ENCODE measurements around the gene RBBP6. TPM values are rescaled to one million over a fixed set of nuclear protein-coding genes. Genes with fewer than 3 reads are reported as not detected.

The RBBP6 gene
- total RNA-seq, 1 experiment from 2014 or later, result 54.9 TPM

DNA sequence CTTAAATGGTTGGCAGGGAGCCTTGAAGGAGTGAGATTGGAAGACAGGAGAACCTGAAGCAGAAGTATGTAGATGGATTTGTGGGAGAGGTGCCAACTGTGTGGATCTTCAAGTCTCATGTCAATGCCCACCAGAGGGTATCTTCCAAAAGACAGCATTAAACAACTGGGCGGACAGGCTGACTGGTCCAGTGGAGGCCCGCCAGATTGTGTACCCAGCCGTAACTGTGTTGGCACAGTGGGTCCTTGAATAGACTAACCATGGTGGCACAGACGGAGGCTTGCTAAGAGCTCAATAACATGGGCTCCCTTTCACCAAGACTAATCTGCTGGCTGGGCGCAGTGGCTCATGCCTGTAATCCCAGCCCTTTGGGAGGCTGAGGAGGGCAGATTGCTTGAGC is 24.2 kb upstream of the RBBP6 start:
- Histone ChIP-seq H3K4me1 (no peaks in the 10 kb centered on the region), H3K4me3 (no peak overlapping the region), H3K27me3 (no peaks in the 10 kb centered on the region), H3K27ac (no peak overlapping the region), H3K36me3 (no peaks in the 10 kb centered on the region), H3K9me3 (replicated peaks) (no peaks in the 10 kb centered on the region)
- DNase-seq, result no peak

DNA sequence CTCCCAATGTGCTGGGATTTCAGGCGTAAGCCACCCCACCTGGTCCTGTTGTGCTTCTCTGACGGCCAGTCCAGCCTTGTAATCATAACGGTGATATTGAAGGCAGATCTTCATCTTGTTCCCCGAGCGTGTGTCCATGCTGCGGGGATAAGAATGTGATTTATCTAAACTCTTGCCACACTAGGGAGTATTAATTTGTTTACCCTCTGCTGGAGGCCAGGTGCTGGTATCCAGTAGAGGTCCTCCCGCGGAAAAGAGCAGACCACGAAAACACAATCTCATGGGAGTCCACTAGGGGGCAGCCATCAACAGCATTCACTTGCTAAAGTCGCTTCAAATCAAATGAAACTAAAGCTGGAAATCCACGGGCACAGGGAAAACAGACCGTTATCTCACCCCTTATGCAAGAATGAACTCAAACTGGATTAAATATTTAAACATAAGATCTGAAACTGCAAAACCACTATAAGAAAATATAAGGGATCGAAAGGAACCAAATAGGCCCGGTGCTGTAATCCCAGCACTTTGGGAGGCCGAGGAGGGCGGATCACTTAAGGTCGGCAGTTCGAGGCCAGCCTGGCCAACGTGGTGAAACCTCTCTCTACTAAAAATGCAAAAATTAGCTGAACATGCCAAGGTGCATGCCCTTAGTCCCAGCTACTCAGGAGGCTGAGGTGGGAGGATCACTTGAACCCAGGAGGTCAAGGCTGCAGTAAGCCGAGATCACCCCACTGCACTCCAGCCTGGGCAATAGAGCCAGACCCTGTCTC is 22.3 kb upstream of the RBBP6 start:
- Histone ChIP-seq H3K4me3 (no peak overlapping the region), H3K4me1 (no peaks in the 10 kb centered on the region), H3K27ac (no peak overlapping the region), H3K9me3 (replicated peaks) (no peaks in the 10 kb centered on the region), H3K36me3 (no peaks in the 10 kb centered on the region), H3K27me3 (no peaks in the 10 kb centered on the region)
- peak; percentile 66 to 84 for DNase-seq

DNA sequence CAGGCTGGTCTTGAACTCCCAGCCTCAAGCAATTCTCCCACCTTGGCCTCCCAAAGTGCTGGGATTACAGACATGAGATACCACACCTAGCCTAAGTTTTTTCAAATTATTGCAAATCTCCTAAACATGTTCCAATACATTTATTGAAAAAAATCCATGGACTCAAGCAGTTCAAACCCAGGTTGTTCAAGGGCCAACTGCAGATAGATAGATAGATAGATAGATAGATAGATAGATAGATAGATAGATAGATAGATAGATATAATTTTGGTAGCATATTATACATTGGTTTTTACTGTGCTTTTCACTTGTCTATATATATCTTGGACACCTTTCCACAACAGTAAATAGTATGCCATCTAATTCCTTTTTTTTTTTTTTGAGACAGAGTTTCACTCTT is 20.9 kb upstream of the RBBP6 start:
- Histone ChIP-seq H3K9me3 (replicated peaks) (no peaks in the 10 kb centered on the region), H3K4me1 (no peaks in the 10 kb centered on the region), H3K4me3 (no peak overlapping the region), H3K27ac (no peak overlapping the region), H3K36me3 (no peaks in the 10 kb centered on the region), H3K27me3 (no peaks in the 10 kb centered on the region)
- DNase-seq, result no peak

DNA sequence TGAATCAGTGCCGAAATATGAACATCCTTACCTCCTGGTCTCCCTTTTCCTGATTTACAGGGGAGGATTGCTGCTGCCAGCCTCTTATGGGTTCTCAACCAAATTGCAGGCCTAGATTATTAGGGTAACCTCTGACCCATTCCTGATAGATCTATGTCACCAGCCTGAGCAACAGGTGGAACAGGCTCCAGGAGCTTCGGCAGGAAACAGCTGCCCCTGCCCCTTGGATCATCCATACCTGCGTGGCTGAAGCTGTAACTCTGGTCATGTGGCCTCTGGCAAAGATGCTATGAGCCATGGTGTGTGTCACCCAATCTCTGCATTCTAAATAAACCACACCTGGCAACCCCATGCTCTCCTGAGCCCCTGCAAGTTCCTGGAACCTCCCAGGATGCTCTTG is 18.4 kb upstream of the RBBP6 start:
- Histone ChIP-seq H3K36me3 (no peaks in the 10 kb centered on the region), H3K27ac (no peak overlapping the region), H3K27me3 (no peaks in the 10 kb centered on the region), H3K4me1 (no peaks in the 10 kb centered on the region), H3K4me3 (no peak overlapping the region), H3K9me3 (replicated peaks) (no peaks in the 10 kb centered on the region)
- no peak for DNase-seq

DNA sequence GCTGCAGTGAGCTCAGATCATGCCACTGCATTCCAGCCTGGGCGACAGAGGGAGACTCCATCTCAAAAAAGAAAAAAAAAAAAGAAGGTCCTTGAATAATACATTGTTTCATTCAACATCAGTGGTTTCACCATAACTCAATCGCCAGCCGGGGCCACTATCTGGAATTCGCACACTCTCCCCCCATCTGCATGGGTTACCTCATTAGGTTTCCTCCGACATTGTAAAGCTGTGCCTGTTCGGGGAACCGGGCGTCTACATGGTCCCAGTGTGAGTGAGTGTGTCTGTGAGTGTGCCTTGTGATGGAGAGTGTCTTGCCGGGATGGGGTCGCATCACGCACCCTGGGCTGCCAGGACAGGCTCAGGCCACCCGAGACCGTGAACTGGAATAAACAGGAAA is 16.6 kb upstream of the RBBP6 start:
- DNase-seq, result no peak
- Histone ChIP-seq H3K4me3 (no peak overlapping the region), H3K4me1 (no peaks in the 10 kb centered on the region), H3K36me3 (no peaks in the 10 kb centered on the region), H3K27ac (no peak overlapping the region), H3K9me3 (replicated peaks) (no peaks in the 10 kb centered on the region), H3K27me3 (no peaks in the 10 kb centered on the region)

DNA sequence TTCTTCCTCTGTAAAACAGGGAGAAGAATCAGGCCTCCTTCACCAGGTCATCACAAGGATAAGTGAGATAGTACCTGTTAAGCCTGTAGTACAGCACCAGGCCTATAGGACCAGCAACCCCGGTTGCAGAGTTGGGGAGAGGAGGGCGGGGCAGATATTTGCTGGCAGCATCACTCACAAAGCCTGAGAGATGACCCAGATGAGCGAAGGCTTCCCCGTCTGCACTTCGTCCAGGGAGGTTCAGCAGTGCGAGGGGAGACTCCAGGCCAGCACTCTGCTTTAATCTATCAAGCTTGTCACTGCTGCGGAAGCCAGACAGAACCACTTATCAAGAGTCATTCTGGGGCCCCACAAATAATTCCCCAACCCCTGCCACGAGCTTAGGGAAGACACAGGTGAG is 15.8 kb upstream of the RBBP6 start:
- no peak overlapping the region for H3K4me3 ChIP-seq
- no peaks in the 10 kb centered on the region for H3K9me3 ChIP-seq (replicated peaks)
- no peaks in the 10 kb centered on the region for H3K36me3 ChIP-seq
- no peak for DNase-seq
- no peak overlapping the region for H3K27ac ChIP-seq
- H3K27me3 ChIP-seq, result no peaks in the 10 kb centered on the region
- H3K4me1 ChIP-seq, result no peaks in the 10 kb centered on the region

DNA sequence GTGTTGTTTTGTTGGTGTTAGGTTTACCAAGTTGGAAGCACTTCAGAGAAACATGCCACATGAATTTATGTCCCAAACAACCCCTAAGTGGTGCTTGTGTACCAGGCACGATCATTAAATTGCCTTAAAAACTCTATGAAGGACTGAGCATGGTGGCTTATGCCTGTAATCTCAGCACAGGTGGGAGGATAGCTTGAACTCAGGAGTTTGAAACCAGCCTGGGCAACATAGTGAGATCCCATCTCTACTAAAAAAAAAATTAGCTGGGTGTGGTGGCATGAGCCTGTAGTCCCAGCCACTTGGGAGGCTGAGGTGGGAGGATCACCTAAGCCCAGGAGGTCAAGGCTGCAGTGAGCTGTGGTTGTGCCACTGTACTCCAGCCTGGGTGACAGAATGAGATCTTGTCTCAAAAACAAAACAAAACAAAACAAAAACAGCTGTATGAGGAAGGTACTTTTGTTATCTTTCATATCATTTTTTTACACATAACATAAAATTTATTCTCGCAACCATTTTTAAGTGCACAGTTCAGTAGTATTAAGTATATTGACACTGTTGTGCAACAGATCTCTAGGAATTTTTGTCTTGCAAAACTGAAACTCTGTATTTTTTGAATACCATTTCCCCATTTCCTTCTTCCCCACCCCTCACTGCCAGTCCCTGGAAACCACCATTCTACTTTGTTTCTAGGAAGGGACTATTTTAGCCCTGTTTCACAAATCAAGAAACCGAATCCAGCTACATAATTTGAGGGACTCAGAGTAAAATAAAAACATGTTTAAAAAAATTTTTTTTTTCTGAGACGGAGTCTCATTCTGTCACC is 14.3 kb upstream of the RBBP6 start:
- Histone ChIP-seq H3K27me3 (no peaks in the 10 kb centered on the region), H3K9me3 (replicated peaks) (no peaks in the 10 kb centered on the region), H3K4me3 (no peak overlapping the region), H3K36me3 (no peaks in the 10 kb centered on the region), H3K27ac (no peak overlapping the region), H3K4me1 (no peaks in the 10 kb centered on the region)
- DNase-seq, result no peak

DNA sequence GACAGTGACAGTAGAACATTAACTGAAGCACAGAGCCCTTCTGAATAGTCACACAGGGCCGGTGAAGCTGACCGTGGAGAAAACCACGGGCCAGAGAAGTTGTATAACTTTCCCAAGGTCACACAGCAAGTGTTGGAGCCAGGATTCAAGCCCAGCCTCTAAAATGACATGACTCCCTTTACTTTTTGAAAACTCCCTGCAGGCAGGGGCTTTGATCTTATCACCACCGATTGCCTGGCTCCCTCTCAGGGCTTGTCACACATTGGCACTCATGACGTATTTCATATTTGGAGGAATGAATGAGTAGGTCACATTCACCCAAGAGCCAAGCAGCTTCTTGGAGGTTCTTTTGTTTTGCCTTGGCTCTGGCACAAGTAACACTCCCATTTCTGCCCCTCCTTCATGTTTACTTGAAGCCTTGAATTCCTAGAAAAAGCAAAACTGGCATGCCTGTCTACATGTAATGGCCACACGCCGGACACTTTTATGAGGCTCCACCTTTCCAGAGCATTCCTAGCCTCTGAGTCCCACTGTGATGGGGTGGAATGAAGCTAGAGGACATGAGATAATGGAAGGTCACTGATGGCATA is 13.3 kb upstream of the RBBP6 start:
- H3K9me3 ChIP-seq (replicated peaks), result no peaks in the 10 kb centered on the region
- no peaks in the 10 kb centered on the region for H3K4me1 ChIP-seq
- H3K4me3 ChIP-seq, result no peak overlapping the region
- no peak for DNase-seq
- H3K36me3 ChIP-seq, result no peaks in the 10 kb centered on the region
- H3K27ac ChIP-seq, result no peak overlapping the region
- H3K27me3 ChIP-seq, result no peaks in the 10 kb centered on the region

DNA sequence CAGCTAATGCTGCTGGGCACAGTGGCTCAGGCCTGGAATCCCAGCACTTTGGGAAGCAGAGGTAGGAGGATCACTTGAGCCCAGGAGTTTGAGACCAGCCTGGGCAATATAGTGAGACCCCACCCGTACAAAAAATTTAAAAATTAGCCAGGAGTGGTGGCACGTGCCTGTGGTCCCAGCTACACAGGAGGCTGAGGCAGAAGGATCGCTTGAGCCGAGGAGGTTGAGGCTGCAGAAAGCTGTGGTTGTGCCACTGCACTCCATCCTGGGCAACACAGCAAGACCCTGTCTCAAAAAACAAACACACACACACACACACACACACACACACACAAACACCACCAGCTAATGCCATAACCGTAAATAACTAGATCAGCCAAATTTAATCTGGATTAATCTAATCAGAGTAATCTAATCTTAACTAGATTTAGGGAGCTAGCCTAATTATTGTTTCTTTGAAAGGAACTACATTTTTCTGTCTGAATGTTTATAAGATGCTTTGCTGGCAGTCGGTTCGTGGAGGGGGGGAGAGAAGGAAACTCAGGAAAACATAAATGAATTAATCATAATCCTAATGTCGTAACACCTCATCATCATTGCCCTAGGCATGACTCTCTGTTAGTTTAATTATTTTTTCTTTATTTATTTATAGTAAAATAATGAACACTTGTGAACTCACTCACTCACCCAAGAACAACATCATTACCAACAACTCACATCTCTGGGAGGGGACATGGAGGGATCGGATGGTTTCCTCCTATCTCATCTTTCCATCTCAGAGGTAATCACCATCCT is 12.5 kb upstream of the RBBP6 start:
- no peak overlapping the region for H3K27ac ChIP-seq
- no peaks in the 10 kb centered on the region for H3K4me1 ChIP-seq
- H3K27me3 ChIP-seq, result no peaks in the 10 kb centered on the region
- no peak for DNase-seq
- no peaks in the 10 kb centered on the region for H3K9me3 ChIP-seq (replicated peaks)
- no peak overlapping the region for H3K4me3 ChIP-seq
- no peaks in the 10 kb centered on the region for H3K36me3 ChIP-seq

DNA sequence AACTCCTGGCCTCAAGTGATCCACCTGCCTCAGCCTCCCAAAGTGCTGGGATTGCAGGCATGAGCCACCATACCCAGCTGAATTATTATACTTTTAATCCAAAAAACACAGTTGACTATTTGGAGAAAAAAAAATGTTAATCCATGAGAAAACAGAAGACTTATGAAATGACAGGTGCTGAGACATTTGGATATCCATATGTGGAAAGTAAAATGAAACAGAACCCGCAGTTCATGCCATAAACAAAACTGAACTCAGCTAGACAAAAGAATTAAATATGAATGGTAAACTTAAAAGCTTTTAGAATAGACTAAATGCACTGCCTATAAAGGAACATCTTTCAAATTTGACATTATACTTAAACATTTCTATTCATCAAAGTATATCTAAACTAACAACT is 8.2 kb upstream of the RBBP6 start:
- DNase-seq, result no peak
- Histone ChIP-seq H3K27me3 (no peaks in the 10 kb centered on the region), H3K27ac (no peak overlapping the region), H3K36me3 (no peaks in the 10 kb centered on the region), H3K9me3 (replicated peaks) (no peaks in the 10 kb centered on the region), H3K4me1 (no peaks in the 10 kb centered on the region), H3K4me3 (no peak overlapping the region)

DNA sequence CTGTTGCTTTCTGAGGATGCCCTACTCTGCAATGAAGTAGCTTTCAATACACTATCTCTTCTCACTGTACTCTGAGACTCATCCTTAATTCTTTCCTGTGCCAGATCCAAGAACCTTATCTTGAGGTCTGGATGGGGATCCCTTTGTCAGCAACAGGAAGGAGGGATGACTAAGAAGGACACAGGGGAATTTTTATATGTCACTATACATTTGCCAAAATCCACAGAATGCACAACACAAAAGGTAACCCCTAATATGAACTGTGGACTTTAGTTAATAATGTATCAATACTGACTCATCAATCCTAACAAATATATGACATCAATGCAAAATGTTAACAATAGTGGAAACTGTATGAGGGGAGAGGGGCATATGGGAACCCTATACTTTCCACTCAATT is 4.7 kb upstream of the RBBP6 start:
- no peak overlapping the region for H3K27ac ChIP-seq
- no peak for DNase-seq
- H3K36me3 ChIP-seq, result no peaks in the 10 kb centered on the region

DNA sequence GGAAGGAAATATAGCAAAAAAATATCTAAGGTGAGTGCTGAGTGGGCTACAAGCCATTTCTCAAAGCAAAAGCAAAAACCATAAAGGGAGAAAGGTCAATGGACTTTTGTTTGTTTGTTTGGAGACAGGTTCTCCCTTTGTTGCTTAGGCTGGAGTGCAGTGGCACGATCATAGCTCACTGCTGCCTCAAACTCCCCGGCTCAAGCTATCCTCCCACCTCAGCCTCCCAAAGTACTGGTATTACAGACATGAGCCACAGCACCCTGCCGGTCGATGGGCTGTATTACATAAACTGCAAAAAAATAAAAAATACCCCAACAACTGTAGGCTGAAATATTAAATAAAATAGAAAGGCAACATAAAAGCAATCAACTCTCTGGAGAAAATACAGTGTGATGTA is 3.5 kb upstream of the RBBP6 start:
- H3K36me3 ChIP-seq, result no peaks in the 10 kb centered on the region; the same call in 1 of the 2 replicates
- no peaks in the 10 kb centered on the region for H3K9me3 ChIP-seq (replicated peaks)
- H3K4me3 ChIP-seq, result no peak overlapping the region
- DNase-seq, result no peak
- no peaks in the 10 kb centered on the region for H3K4me1 ChIP-seq
- H3K27ac ChIP-seq, result no peak overlapping the region
- no peaks in the 10 kb centered on the region for H3K27me3 ChIP-seq

More for the DNA sequence above, 4.7 kb upstream of the RBBP6 start:
- H3K4me1 ChIP-seq, result no peaks in the 10 kb centered on the region
- no peaks in the 10 kb centered on the region for H3K9me3 ChIP-seq (replicated peaks)
- H3K4me3 ChIP-seq, result no peak overlapping the region
- H3K27me3 ChIP-seq, result no peaks in the 10 kb centered on the region

DNA sequence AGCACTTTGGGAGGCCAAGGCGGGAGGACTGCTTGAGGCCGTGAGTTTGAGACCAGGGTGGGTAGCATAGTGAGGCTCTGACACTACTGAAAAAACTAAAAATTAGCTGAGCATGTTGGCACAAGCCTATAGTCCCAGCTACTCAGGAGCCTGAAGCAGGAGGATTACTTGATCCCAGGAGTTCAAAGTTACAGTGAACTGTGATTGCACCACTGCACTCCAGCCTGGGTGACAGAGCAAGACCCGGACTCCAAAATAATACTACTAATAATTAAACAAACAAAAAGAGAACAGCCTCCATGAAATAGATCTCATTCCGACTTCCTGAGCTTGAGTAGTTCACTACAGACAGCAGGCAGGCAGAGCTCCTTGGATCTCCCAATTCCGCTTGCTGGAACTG is 2.7 kb upstream of the RBBP6 start:
- Histone ChIP-seq H3K36me3 (no peaks in the 10 kb centered on the region; the same call in 1 of the 2 replicates), H3K4me1 (no peaks in the 10 kb centered on the region), H3K27ac (no peak overlapping the region), H3K9me3 (replicated peaks) (no peaks in the 10 kb centered on the region), H3K4me3 (no peak overlapping the region), H3K27me3 (no peaks in the 10 kb centered on the region)
- DNase-seq, result no peak

DNA sequence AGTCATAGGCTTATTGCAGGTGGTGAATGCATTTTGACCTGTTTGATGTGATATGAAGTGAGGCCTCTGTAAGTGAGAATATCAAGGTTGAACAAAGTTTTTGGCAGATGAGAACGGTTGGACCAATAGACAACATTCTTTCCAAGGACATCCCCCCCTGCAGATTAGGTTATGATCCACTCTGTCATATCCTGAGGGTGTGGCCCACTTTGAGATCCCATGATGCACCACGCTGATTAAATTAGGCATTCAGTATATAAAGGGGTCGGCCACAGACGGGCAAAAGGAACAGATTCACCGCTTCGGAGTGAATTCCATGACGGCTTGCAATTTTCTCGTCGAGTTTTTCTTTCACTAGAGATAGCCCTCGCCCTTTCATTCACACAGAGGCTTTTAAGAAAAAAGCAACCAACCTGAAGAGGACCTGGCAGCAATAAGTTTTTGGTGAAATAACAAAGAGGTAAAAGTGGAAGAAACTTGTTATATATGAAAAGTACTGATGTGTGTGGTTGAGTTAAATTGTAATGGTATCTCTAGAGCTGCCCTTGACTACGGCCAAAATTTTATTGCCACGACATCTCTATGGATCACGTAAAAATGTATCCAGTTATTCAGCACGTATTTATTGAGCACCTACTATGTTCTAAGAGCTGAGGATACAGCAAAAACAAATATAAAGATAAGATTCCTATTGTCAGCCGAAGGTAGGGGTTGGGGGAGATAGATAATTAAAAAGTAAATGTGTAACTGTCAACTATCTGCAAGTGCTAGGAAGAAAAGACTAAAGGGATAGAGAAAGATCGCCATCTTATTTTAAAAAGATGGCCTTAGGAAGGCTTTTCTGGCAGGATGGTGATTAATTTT is 1.7 kb upstream of the RBBP6 start:
- no peaks in the 10 kb centered on the region; the same call in 1 of the 2 replicates for H3K36me3 ChIP-seq
- H3K27ac ChIP-seq, result no peak overlapping the region
- H3K4me3 ChIP-seq, result no peak overlapping the region
- DNase-seq, result peak in 1 of 2 experiments; percentile 11
- no peaks in the 10 kb centered on the region for H3K27me3 ChIP-seq
- H3K9me3 ChIP-seq (replicated peaks), result no peaks in the 10 kb centered on the region
- no peaks in the 10 kb centered on the region; the same call in 1 of the 2 replicates for H3K4me1 ChIP-seq
